ENCODE measurements around the gene GPC6.

Gene GPC6

GRCh38 chr13:93280688-93281087, 54.1 kb downstream of the GPC6 start:
- Mint-ChIP-seq H3K4me3 (no peak overlapping the region), H3K9me3 (no peaks in the 10 kb centered on the region), H3K36me3 (ENCODE audit: low read depth) (no peaks in the 10 kb centered on the region), H3K4me1 (peaks cover 15% of the 10 kb centered on the region), H3K27me3 (ENCODE audit: low read depth, poor library complexity) (no peaks in the 10 kb centered on the region), H3K27ac (no peak overlapping the region)
- no peak for TF ChIP-seq CTCF (IDR thresholded peaks at IDR 0.05)
- DNase-seq = no peak

- DNase-seq = no peak
- H3K27me3 Mint-ChIP-seq (ENCODE audit: low read depth, poor library complexity) = no peaks in the 10 kb centered on the region
- H3K27ac Mint-ChIP-seq = no peak overlapping the region
- no peak for TF ChIP-seq CTCF (IDR thresholded peaks at IDR 0.05)
- peaks cover 21% of the 10 kb centered on the region for H3K4me1 Mint-ChIP-seq
- H3K9me3 Mint-ChIP-seq = no peaks in the 10 kb centered on the region
- H3K4me3 Mint-ChIP-seq = no peak overlapping the region
- no peaks in the 10 kb centered on the region for H3K36me3 Mint-ChIP-seq (ENCODE audit: low read depth)
These were observed 56.6 kb downstream of the GPC6 start for GRCh38 chr13:93283255-93283654.

GRCh38 chr13:93284064-93284463, 57.5 kb downstream of the GPC6 start:
- Mint-ChIP-seq H3K36me3 (ENCODE audit: low read depth) (no peaks in the 10 kb centered on the region), H3K27ac (no peak overlapping the region), H3K9me3 (no peaks in the 10 kb centered on the region), H3K4me3 (no peak overlapping the region), H3K27me3 (ENCODE audit: low read depth, poor library complexity) (no peaks in the 10 kb centered on the region), H3K4me1 (peaks cover 21% of the 10 kb centered on the region)
- DNase-seq = no peak
- no peak for TF ChIP-seq CTCF (IDR thresholded peaks at IDR 0.05)

- TF ChIP-seq CTCF (IDR thresholded peaks at IDR 0.05) = no peak
- H3K4me3 Mint-ChIP-seq = no peak overlapping the region
- no peaks in the 10 kb centered on the region for H3K9me3 Mint-ChIP-seq
- no peak for DNase-seq
- peaks cover 31% of the 10 kb centered on the region for H3K4me1 Mint-ChIP-seq
- no peaks in the 10 kb centered on the region for H3K27me3 Mint-ChIP-seq (ENCODE audit: low read depth, poor library complexity)
- H3K27ac Mint-ChIP-seq = peak overlapping the region; percentile 97
- H3K36me3 Mint-ChIP-seq (ENCODE audit: low read depth) = no peaks in the 10 kb centered on the region
These were observed 59.4 kb downstream of the GPC6 start for GRCh38 chr13:93286047-93286446.

GRCh38 chr13:93289053-93289452, 62.4 kb downstream of the GPC6 start:
- Mint-ChIP-seq H3K36me3 (ENCODE audit: low read depth) (no peaks in the 10 kb centered on the region), H3K27me3 (ENCODE audit: low read depth, poor library complexity) (no peaks in the 10 kb centered on the region), H3K9me3 (no peaks in the 10 kb centered on the region), H3K4me1 (peaks cover 31% of the 10 kb centered on the region), H3K4me3 (no peak overlapping the region), H3K27ac (no peak overlapping the region)
- no peak for DNase-seq
- no peak for TF ChIP-seq CTCF (IDR thresholded peaks at IDR 0.05)

GRCh38 chr13:93289842-93290241, 63.2 kb downstream of the GPC6 start:
- Mint-ChIP-seq H3K4me1 (peaks cover 29% of the 10 kb centered on the region), H3K9me3 (no peaks in the 10 kb centered on the region), H3K27ac (no peak overlapping the region), H3K36me3 (ENCODE audit: low read depth) (no peaks in the 10 kb centered on the region), H3K27me3 (ENCODE audit: low read depth, poor library complexity) (no peaks in the 10 kb centered on the region), H3K4me3 (no peak overlapping the region)
- TF ChIP-seq CTCF (IDR thresholded peaks at IDR 0.05) = no peak
- DNase-seq = no peak

All from nephron progenitor cell (in vitro differentiated cells).